Measurements from ENCODE around the gene SUPT6H.

GRCh38 chr17:28737770-28738679, 76.0 kb downstream of the SUPT6H start:
- no peak for TF ChIP-seq YY1 (IDR thresholded peaks at IDR 0.05; ENCODE audit: insufficient read depth, insufficient read length)
- no peak for TF ChIP-seq ZNF274 (IDR thresholded peaks at IDR 0.05; ENCODE audit: low read depth, low read length)
- TF ChIP-seq SUZ12 (IDR thresholded peaks at IDR 0.05; ENCODE audit: extremely low read depth, insufficient read depth, insufficient read length), result no peak

All from NT2/D1 (cell line).